HG02970 (cell line): Measurements from ENCODE around the gene S100PBP.
"Not testable (repeated sequence)": the region's sequence is repeated elsewhere in the genome, so short reads cannot be mapped to it uniquely, and the experiment has no call there.

ENCODE experiments used
- ATAC-seq: cut with Tn5 transposase; IDR thresholded peaks from one replicate; pipeline ENCODE4 v1.9.1; 2021; ENCODE audit warnings: mild to moderate bottlenecking, moderate library complexity, moderate number of reproducible peaks; ENCODE audit not compliant: unreplicated experiment, low FRiP score

The S100PBP gene

GRCh38 chr1:32783851-32784250 lies 33.6 kb upstream of the S100PBP start:
- ATAC-seq: no peak

GRCh38 chr1:32784817-32785216 lies 32.6 kb upstream of the S100PBP start:
- no peak for ATAC-seq

GRCh38 chr1:32786856-32787255 lies 30.6 kb upstream of the S100PBP start:
- ATAC-seq: no peak

GRCh38 chr1:32789356-32789755 lies 28.1 kb upstream of the S100PBP start:
- not testable (repeated sequence) for ATAC-seq

- no peak for ATAC-seq
Measured at GRCh38 chr1:32791881-32792280, 25.6 kb upstream of the S100PBP start.

- ATAC-seq: not testable (repeated sequence)
Measured at GRCh38 chr1:32795763-32796162, 21.7 kb upstream of the S100PBP start.

- ATAC-seq: no peak
Measured at GRCh38 chr1:32797456-32797855, 20.0 kb upstream of the S100PBP start.

DNA sequence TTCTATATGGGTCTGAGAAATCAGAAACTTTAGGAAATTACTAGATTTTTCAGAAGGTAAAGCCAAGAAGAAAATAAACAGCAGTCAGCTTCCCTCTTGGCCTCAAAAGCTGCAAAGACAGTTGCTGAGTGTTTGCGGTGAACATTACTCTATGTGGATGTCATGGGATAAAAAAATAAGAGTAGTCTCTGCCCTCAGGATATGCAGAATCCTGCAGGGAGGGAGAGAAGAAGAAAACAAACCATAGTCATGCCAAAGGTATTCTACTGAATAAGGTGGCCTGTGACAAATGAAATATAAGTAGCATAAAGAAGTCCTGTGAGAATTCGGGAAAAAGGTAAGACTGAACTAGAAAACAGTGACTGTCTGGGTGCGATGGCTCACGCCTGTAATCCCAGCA lies 19.3 kb upstream of the S100PBP start:
- no peak for ATAC-seq

- ATAC-seq: no peak
Measured at GRCh38 chr1:32798679-32799416, 18.6 kb upstream of the S100PBP start.

DNA sequence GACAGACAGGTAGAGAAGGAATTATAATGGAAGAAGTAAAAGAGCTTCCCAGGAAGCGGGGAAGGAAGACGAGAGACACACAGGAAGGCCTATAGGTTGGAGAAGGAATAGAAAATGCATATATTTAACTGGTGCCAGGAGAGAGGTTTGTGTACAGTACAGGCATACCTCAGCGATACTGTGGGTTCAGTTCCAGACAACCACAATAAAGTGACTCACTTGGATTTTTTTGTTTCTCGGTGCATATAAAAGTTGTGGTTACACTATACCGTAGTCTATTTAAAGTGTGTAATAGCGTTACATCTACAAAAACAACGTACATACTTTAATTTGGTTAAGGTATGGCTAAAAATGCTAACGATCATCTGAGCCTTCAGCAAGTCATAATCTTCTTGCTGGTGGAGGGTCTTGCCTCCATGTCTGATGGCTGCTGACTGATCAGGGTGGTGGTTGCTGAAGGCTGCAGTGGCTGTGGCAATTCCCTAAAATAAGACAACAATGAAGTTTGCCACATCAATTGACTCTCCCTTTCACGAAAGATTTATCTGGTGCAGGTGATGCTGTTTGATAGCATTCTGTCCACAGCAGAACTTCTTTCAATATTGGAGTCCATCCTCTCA lies 16.2 kb upstream of the S100PBP start:
- no peak for ATAC-seq

GRCh38 chr1:32804460-32804859 lies 13.0 kb upstream of the S100PBP start:
- not testable (repeated sequence) for ATAC-seq

- ATAC-seq: no peak
Measured at GRCh38 chr1:32806290-32806689, 11.2 kb upstream of the S100PBP start.

GRCh38 chr1:32806910-32807523 lies 10.4 kb upstream of the S100PBP start:
- no peak for ATAC-seq

DNA sequence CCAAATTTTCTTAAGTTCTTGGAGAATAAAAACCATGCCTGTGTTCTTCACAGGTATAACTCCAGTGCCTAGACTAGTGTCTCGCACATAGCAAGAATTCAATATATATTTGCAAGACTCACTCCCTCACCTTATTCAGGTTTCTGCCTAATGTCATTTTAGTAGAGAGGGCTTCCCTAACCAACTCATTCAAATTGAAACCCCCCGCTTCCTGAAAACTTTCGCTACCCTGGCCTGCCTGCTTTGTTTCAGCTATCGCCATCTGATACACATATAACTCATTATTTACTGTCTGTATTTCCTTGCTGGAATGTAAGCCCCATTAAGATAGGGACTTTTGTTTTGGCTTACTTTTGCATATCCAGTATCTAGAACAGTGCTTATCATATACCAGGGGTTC lies 8.9 kb upstream of the S100PBP start:
- no peak for ATAC-seq

DNA sequence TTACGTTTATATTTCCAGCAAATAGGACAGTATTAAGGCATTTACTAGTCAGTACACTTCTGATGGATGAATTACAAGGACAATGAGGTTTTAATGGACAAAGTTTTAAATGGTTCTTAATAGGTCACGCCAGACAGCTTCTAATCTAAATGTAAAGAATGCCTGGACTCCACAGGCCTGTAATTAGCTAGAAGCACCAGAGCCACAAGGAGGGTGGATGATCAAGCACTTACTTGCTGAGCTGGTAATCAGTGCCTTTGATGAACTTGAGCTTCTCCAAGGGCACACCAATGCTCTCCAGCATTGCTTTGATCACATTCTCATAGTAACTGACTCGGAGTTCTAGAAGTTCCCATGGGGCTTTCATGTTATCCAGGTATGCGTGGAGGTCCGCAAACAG lies 7.1 kb upstream of the S100PBP start:
- ATAC-seq: no peak

- no peak for ATAC-seq
Measured at GRCh38 chr1:32811265-32811664, 6.2 kb upstream of the S100PBP start.

DNA sequence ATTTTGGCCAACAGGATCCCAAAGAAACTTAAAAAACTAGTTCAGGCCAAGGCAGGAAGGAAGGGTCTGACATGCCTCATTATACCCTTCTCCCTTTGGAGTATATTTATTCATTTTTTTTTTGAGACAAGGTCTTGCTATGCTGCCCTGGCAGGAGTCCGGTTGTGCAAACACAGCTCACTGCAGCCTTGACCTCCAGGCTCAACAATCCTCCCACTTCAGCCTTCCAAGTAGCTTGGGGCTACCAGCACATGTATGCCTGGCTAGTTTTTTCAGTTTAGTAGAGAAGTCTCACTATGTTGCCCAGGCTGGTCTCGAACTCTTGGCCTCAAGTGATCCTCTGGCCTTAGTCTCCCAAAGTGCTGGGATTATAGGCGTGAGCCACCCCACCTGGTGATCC lies 5.5 kb upstream of the S100PBP start:
- no peak for ATAC-seq

DNA sequence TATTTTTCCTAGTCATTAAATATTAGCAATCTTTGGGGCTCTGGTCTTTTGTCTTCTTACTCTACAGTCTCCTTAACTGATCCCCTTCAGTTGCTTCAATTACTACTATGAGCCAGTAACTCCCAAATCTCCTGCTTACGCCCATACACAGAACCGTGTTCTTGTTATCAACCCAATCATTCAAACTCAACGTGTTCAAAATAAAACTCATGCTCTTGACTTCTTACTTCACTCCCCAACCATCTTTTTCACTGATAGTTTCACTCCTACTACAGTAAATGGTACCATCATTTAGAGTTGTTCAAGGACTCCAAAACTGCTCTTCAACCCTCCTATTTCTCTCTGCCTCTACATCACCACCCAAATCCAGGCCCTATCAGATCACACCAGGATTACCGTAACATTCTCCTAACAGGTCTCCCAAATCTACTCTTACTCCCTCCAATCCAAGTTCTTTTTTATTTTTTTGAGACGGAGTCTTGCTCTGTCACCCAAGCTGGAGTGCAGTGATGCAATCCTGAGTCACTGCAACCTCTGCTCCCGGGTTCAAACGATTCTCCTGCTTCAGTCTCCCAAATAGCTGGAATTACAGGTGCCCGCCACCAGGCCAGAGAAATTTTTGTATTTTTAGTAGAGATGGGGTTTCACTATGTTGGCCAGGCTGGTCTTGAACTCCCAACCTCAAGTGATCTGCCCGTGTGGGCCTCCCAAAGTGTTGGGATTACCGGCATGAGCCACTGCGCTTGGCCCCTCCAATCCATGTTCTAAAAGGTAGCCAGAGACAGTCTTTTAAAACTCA lies 3.3 kb upstream of the S100PBP start:
- no peak for ATAC-seq

DNA sequence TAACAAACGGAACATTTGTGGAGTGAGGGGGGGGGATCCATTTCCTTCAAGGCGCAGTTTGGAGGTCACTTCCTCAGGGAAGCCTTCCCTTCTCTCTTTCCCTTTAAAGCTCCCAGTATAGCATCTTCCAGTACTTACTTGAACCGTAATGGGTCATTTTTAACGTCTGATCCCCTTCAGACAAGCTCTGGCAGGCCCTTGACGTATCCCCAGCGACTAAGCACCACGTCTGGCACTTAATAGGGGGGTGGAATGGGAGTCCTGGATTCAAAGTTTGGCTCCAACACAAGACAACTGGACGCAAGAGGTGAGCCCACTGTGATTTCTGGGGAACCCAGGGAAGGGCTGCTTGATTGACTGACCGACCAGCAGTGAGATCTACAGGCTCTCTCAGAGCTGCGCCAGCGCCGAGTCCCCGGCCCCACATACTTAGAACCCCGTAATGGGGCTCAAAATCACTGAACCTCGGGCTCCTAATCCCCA lies 736 bp upstream of the S100PBP start:
- ATAC-seq: peak; percentile 7

DNA sequence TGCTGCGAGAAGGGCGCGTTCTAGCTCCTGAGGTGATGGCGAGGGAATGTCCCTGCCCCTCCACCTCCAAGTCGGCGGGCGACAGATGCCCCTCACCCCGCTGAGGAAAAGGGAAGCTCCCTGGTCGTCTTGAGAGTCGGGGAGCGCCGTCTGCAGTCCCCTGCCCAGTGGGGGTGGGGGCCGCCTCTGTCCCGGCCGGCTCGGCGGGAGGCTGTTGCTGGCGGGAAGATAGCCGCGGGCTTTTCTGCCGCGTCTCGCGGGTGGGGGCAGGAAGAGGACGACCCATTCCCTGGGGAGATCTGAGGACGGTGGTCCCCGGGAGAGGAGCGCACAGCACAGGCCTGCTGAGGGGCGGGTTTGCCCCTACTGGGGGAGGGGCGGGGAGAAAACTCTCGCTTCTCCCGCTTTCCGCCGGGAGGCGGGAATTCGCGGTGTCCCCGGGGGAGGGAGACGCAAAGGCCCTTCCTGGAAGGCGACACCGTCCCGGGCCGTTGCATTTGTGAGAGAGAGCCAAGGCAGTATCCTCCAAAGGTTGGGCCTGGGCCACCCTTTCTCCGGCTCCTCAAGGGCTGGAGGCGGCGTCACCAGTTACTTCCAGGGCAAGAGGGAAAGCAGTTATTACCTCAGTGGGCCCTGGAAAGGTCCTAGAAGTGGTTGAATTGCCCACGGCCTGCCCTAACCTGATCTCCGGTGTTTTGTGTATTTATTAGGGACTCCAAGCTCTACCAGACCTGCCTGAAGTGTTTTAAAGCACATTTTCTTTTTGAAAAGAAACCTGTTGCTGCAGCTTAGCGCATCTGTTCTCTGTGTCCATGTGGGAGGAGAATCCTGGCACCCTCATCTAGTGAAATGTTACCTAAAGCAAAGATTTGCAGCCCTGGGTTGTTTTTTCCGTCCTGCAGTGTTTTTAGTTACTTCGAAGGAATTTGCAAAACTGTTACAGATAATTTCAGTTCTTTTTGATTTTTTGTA lies 648 bp downstream of the S100PBP start:
- peak; percentile 11 for ATAC-seq
